D721Med (cell line): Measurements from ENCODE around the gene C1QTNF5.

Source experiments
- DNase-seq: peaks from one replicate; pipeline ENCODE4 v3.0.0; 2011; ENCODE audit warnings: low spot score; ENCODE audit not compliant: insufficient read length
- FAIRE-seq: peaks from 2 replicates; lab custom pipeline; 2011; peaks lifted over from hg19 to GRCh38; lab: Jason Lieb, UNC
- TF ChIP-seq, protein P1 (sequence below): IDR thresholded peaks from 2 replicates; pipeline ENCODE4 v1.5.1; 2012; ENCODE audit warnings: mild to moderate bottlenecking, control low read depth; ENCODE audit not compliant: insufficient read depth; ENCODE audit errors: missing control alignments

The C1QTNF5 gene

DNA sequence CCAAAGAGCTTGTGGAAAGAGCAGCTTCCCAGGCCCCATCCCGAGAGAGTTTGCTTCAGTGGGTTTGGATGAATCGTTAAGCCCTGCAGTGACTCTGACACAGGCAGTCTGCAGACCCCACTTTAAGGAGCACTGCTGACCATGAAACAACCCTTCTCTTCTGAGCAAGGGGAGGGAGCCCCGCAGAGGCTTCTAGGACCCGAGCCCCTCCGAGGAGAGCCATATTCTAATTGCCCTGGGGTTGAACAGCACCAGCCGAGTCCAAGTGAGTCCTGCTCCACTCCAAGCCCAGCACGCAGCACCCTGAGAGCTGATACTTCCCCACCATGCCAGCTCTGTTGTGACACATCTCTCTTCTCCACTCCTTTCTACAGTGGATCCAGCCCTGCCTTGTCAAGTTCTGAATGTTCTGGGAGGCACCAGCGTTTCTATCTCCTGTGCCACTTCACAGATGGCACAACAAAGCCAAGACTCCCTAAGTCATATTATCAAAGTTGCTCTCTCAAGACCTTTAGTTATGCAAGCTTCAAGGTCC lies 30.5 kb upstream of the C1QTNF5 start:
- TF ChIP-seq, protein P1, sequence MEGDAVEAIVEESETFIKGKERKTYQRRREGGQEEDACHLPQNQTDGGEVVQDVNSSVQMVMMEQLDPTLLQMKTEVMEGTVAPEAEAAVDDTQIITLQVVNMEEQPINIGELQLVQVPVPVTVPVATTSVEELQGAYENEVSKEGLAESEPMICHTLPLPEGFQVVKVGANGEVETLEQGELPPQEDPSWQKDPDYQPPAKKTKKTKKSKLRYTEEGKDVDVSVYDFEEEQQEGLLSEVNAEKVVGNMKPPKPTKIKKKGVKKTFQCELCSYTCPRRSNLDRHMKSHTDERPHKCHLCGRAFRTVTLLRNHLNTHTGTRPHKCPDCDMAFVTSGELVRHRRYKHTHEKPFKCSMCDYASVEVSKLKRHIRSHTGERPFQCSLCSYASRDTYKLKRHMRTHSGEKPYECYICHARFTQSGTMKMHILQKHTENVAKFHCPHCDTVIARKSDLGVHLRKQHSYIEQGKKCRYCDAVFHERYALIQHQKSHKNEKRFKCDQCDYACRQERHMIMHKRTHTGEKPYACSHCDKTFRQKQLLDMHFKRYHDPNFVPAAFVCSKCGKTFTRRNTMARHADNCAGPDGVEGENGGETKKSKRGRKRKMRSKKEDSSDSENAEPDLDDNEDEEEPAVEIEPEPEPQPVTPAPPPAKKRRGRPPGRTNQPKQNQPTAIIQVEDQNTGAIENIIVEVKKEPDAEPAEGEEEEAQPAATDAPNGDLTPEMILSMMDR, result no peak
- no peak for DNase-seq
- FAIRE-seq, result no peak

DNA sequence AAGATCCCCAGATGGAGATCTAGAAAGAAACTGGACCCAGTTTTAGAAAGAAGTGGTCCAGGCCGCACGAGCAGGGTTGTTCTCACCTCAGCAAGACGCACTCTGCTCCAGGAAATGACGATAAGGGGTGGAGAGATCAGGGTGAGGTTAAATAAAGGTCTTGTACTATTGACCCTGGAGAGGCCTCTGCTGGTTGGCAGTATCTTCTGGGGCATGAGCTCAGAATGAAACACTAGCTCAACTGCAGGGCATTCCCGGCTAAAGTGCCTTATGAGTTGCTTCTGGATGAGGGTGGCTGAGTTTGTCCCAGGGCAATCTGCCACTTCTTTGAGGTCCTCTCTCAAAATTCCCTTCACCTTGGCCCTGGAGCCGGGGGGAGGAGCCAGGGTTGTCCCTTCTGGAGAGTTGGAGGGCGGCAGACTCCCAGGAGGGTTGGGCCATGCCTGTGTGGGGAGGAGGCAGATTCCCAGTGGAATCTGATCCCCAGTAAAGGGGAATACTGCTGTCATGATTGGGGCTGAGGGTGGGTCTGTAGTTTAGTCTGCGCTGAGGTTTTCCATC lies 29.9 kb upstream of the C1QTNF5 start:
- TF ChIP-seq, protein P1, result no peak
- no peak for DNase-seq
- FAIRE-seq, result no peak

DNA sequence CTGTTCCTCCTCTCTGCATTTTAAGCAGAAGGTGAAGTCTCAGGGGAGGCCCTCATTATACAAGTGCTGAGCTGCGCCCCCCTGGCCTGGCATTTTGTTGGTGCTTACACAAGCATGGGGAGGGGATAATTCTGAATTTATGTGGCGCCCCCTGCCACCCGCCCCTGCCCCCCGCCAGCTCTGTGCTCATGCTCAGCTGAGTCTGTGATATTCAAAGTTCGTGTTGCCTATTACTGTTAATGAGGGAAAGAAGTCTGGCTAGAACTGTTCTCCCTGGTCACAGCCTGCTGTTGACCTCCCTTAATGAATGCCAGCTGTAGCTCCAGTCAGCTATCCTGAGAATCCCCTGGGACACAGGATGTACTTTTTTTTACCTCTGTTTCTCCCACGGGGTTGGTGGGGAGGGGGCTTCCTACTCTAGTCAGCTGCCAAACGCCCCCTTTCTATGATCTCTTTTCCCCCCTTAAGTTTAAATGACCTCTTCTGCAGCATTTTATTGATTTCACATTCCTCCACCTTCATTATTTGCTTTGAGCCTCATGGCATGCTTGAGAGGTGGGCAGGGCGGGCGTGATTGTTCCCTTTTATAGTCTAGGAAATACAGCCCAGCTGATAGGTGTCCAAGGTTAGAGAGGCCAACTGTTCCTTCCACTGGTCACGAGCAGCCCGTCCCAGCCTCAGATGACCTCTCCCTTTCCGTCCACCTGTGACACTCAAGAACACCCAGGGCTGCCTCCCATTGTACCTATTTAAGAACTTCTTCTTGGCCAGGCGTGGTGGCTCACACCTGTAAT lies 28.6 kb upstream of the C1QTNF5 start:
- no peak for DNase-seq
- TF ChIP-seq, protein P1, result no peak
- no peak for FAIRE-seq

DNA sequence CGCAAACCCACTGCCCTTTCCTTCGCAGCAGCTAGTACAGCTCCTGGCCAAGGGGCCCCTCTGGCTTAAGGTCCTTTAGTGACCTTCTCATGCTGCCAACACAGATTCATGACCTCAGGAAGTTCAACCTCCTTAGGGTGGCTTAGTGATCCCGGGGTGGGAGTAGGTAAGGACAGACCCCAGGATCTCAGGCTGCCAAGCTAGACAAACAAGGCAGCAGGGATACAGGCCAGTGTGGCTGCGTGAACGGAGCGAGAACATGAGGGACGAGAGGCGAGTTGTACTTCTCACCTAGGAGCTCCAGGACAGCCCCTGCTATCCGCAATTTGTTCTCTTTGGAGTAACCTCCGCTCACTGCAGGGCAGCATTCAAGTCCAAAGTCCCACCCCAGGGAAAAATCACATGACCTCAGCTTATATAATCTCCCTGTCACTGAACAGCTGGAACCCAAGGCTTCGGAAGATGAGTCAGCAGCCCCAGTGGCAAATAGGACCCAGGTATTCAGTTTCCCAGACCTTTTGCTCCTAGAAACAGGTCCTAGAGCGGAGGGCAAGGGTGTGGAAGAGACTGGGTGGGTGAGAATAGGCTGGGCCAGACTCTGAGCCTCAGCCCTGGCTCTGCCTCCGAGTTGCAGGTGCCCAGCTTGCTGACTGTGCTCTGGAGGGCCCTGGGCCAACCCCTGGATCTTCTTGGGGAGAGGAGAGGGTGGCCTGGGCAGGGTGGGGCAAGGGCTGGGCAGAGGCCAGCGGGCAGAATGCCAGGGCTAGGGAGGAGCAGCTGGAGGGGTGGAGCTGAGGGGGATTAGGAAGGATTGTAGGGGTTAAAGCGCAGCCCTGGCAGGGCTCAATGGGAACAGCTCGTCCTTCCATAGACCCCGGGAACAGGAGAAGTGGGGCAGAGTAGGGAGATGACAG lies 27.7 kb upstream of the C1QTNF5 start:
- TF ChIP-seq, protein P1, result no peak
- FAIRE-seq, result peak; percentile 35
- peak; percentile 88 for DNase-seq

DNA sequence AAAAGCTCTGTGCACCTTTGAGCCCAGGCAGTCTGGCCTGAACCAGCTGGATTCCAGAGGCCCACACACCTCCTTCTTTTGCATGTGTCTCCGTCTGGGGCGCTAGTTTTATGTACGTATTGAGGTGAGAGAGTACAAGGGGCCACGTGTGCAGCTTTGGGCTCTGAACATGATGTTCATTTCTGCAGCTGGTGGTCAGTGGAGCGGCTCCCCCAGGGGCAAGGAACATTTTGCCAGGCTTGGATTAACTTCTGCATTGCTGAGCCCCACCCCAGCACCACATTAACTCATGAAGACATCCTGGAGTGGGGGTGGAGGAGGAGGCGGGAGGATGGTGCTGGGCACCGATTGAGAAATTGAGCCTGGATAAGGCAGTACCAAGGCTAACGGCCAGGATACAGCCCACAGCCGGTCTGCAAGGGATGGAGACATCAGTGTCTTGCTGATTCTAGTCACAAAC lies 27.0 kb upstream of the C1QTNF5 start:
- no peak for FAIRE-seq
- TF ChIP-seq, protein P1, result no peak
- no peak for DNase-seq

DNA sequence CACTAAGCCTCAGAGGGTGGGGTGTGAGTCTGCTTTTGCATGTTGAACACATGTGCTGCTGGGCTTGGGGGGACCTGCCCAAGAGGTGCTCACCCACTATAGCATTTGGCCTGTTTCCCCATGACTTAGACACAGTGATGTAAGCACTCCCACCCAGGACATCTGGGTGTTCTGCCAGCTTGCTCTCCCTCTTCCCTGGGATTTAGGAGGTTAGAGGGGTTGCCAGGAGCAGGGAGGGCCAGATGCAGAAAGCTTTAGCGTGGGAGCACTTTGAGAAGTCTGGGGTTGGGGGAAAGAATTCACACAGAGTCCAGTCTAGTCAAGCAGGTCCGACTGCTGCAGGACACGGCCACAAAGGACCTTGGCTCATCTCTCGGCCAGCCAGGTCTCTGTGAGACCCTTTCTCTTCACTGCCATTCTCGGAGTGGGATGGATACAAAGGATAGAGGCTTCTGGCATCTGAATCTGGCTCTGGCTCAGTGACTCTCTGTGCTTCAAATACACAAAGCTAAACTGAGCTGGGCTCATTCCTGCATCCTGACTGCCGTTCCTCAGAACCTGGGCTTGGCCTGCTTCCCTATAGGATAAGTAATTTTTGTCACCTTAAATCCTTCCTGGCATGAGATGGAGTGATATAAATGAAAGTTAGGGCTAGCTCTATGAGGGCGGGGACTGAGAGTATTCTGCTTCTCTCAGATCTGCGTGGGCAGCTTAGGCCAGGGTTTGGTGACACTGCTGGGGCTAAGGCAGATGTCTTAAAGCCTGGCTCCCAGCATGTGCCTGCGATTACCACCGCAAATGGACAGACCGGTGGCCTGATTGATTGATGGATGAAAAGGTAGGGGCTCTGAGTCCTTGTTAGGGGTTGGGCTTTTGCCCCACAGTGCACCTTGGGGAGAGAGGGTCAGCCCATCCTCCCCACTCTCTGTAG lies 26.3 kb upstream of the C1QTNF5 start:
- DNase-seq (no peak), FAIRE-seq (no peak)
- TF ChIP-seq, protein P1, result no peak
